ENCODE measurements around the gene DNAH17.

Gene DNAH17

GRCh38 chr17:78577296-78577695, at the start of gene DNAH17:
Gene DNAH17 (minus strand): TSS chr17:78577396. CDS start chr17:78575057, 2,339 bp downstream.
- TF ChIP-seq POLR2A (IDR thresholded peaks at IDR 0.05; ENCODE audit: low read depth, low read length), result no peak
- DNase-seq (ENCODE audit: insufficient read length, low spot score) (no peak), FAIRE-seq (no peak)

DNA sequence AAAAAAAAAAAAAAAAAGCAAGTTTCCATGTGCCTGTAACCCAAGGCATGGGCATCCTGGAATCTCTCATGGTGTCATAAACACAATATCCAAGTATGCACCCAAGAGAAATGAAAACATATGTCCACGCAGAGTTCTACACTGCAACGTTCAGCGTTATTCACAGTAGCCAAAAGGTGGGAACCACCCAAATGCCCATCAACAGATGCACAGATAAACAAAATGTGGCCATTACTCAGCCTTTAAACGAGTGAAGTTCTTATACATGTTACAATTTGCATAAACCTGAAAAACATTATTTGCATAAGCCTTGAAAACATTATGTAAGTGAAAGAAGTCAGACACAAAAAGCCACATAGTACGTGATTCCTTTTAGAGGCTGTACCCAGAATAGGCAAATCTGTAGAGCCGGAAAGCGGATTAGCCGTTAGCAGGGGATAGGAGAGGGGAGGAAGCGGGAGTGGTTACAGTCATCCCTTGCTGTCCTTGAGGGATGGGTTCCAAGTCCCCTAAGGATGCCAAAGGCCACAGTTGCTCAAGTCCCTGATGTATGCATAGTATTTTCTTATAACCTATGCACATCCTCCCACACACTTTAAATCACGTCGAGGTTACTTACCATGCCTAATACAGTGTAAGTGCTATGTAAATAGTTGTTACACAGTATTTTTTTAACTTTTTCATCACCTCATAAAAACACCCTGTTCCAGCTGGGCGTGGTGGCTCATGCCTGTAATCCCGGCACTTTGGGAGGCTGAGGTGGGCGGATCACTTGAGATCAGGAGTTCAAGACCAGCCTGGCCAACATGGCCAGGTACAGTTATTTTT, 47.3 kb upstream of the DNAH17 start:
- FAIRE-seq, result no peak
- no peak for DNase-seq (ENCODE audit: insufficient read length, low spot score)

GRCh38 chr17:78623541-78623940, 46.3 kb upstream of the DNAH17 start:
- DNase-seq (ENCODE audit: insufficient read length, low spot score), result no peak
- no peak for TF ChIP-seq POLR2A (IDR thresholded peaks at IDR 0.05; ENCODE audit: low read depth, low read length)
- no peak for FAIRE-seq

More for the DNA sequence above, 47.3 kb upstream of the DNAH17 start:
- TF ChIP-seq POLR2A (IDR thresholded peaks at IDR 0.05; ENCODE audit: low read depth, low read length), result no peak

- DNase-seq (ENCODE audit: insufficient read length, low spot score) (no peak), FAIRE-seq (no peak)
- TF ChIP-seq POLR2A (IDR thresholded peaks at IDR 0.05; ENCODE audit: low read depth, low read length), result no peak
Observed at GRCh38 chr17:78622491-78623265, 45.5 kb upstream of the DNAH17 start.

- TF ChIP-seq POLR2A (IDR thresholded peaks at IDR 0.05; ENCODE audit: low read depth, low read length), result no peak
- FAIRE-seq (no peak), DNase-seq (ENCODE audit: insufficient read length, low spot score) (no peak)
Observed at GRCh38 chr17:78621720-78622490, 44.7 kb upstream of the DNAH17 start.

DNA sequence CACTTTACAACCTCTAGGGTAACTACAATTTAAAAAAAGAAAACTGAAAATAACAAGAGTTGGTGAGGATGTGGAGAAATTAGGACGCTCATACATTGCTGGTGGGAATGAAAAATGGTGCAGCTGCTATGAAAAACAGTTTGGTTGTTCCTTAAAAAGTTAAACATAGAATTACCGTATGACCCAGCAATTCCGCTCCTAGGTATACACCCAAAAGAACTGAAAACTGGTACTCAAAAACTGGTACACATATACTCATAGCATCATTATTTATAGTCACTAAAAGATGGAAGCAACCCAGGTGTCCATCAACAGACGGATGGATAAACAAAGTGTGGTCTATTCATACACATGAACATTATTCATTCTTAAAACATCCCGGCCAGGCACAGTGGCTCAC, 42.9 kb upstream of the DNAH17 start:
- no peak for FAIRE-seq
- no peak for DNase-seq (ENCODE audit: insufficient read length, low spot score)
- TF ChIP-seq POLR2A (IDR thresholded peaks at IDR 0.05; ENCODE audit: low read depth, low read length), result no peak

DNA sequence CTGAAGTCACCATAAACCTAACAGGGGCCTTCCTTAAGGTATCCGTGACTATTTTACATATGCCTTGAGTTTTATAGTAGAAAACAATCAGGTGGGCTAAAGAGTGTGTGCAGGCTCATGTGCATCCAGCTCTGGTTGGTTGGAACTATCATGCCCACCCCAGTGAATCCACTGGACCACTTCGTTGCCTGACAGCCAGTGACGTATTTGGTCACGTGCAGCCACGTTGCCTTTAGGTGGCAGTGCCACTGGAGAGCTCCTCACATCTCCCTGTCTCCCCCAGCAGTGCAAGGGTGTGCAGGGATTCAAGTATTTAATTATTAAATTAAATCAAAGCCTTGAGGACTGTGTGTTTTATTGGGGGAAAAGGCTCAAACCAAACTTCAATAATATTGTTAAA, 42.1 kb upstream of the DNAH17 start:
- TF ChIP-seq POLR2A (IDR thresholded peaks at IDR 0.05; ENCODE audit: low read depth, low read length), result no peak
- DNase-seq (ENCODE audit: insufficient read length, low spot score) (no peak), FAIRE-seq (no peak)

- no peak for TF ChIP-seq POLR2A (IDR thresholded peaks at IDR 0.05; ENCODE audit: low read depth, low read length)
- FAIRE-seq, result no peak
- DNase-seq (ENCODE audit: insufficient read length, low spot score), result no peak
Observed at GRCh38 chr17:78618264-78619066, 41.3 kb upstream of the DNAH17 start.

DNA sequence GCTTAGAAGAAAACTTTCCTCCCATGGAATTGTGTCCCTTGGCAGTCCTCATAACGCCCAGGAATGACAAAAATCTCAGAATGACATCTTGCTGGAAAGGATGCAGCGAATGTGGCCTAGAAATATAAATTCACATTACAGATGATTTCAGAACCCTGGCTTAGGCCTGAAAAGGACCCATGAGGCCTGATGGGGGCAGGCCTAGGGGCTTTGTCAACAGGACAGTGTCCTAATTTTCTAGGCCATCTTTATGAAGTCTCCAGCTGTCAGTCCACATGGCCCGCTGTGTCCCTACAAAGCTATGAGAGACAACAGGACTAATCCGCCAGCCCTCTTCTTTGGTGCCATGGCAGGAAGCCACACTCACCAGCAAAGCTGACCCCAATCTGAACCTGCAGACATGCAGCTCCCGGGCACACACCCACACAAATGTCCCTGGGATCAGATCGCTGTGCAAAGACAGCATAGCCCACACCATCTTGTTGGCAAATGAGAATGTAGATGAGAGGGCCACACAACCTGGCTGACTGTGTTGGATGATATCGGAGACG, 40.4 kb upstream of the DNAH17 start:
- FAIRE-seq (no peak), DNase-seq (ENCODE audit: insufficient read length, low spot score) (no peak)
- no peak for TF ChIP-seq POLR2A (IDR thresholded peaks at IDR 0.05; ENCODE audit: low read depth, low read length)

GRCh38 chr17:78616946-78617345, 39.8 kb upstream of the DNAH17 start:
- TF ChIP-seq POLR2A (IDR thresholded peaks at IDR 0.05; ENCODE audit: low read depth, low read length), result no peak
- FAIRE-seq (no peak), DNase-seq (ENCODE audit: insufficient read length, low spot score) (no peak)

- TF ChIP-seq POLR2A (IDR thresholded peaks at IDR 0.05; ENCODE audit: low read depth, low read length), result no peak
- FAIRE-seq, result no peak
- DNase-seq (ENCODE audit: insufficient read length, low spot score), result no peak
Observed at GRCh38 chr17:78615631-78616030, 38.4 kb upstream of the DNAH17 start.

- FAIRE-seq (no peak), DNase-seq (ENCODE audit: insufficient read length, low spot score) (no peak)
- TF ChIP-seq POLR2A (IDR thresholded peaks at IDR 0.05; ENCODE audit: low read depth, low read length), result no peak
Observed at GRCh38 chr17:78613416-78613815, 36.2 kb upstream of the DNAH17 start.

- FAIRE-seq, result no peak
- TF ChIP-seq POLR2A (IDR thresholded peaks at IDR 0.05; ENCODE audit: low read depth, low read length), result no peak
- DNase-seq (ENCODE audit: insufficient read length, low spot score), result no peak
Observed at GRCh38 chr17:78611607-78612006, 34.4 kb upstream of the DNAH17 start.

Measured in H54 (cell line).